Tibial artery (tissue), 4 donors: Measurements from ENCODE around the gene APCDD1.
A peak's percentile ranks its signal among the peaks of the same experiment; 100 is the strongest.

Experiments used
- DNase-seq, 2 donors: peaks; one replicate each; pipeline ENCODE4 v3.0.0-alpha.2; 2019
- H3K27ac ChIP-seq, 2 donors: fragments of 200-600 bp; sonication (generic) in 1 of 2; 1 replicate in 1 of 2; 2 replicates in 1 of 2; pipeline ENCODE4 v1.5.1; 2018 to 2019; ENCODE audit warnings: mild to moderate bottlenecking in 1 of 2
- H3K27me3 ChIP-seq, 2 donors: fragments of 200-600 bp; sonication (generic) in 1 of 2; one replicate each; pipeline versions ENCODE4 v1.5.1 to v1.6.0; 2016 to 2019
- H3K36me3 ChIP-seq, 3 donors: fragments of 200-600 bp; sonication (generic) in 2 of 3; one replicate each; pipeline ENCODE4 v1.5.1; 2016 to 2019; ENCODE audit warnings: mild to moderate bottlenecking in 2 of 3
- H3K4me1 ChIP-seq, 4 donors: fragments of 200-600 bp; sonication (generic) in 2 of 4; 1 replicate in 3 of 4; 2 replicates in 1 of 4; pipeline ENCODE4 v1.5.1; 2016 to 2019
- H3K4me3 ChIP-seq, 2 donors: fragments of 200-600 bp; sonication (generic) in 1 of 2; 1 replicate in 1 of 2; 2 replicates in 1 of 2; pipeline ENCODE4 v1.5.1; 2018 to 2019; ENCODE audit warnings: mild to moderate bottlenecking in 2 of 2
- H3K9me3 ChIP-seq, 3 donors: fragments of 200-600 bp; sonication (generic) in 1 of 3; one replicate each; pipeline ENCODE4 v1.5.1; 2016 to 2019
- intact Hi-C: fragments of 100-400 bp; cut with DNase I; formaldehyde crosslinking; loops from one replicate; pipeline ENCODE4 v1.15.0; 2023; ENCODE audit warnings: low total_unique reads
- TF ChIP-seq, protein P1 (sequence below), 2 experiments: fragments of 200-600 bp in 1 of 2; fragments of 450-650 bp in 1 of 2; IDR thresholded peaks; one replicate each; pipeline ENCODE4 v1.5.1; 2017 to 2019; ENCODE audit warnings: antibody characterized with exemption in 2 of 2, mild to moderate bottlenecking in 1 of 2, moderate library complexity in 1 of 2

The APCDD1 gene

DNA sequence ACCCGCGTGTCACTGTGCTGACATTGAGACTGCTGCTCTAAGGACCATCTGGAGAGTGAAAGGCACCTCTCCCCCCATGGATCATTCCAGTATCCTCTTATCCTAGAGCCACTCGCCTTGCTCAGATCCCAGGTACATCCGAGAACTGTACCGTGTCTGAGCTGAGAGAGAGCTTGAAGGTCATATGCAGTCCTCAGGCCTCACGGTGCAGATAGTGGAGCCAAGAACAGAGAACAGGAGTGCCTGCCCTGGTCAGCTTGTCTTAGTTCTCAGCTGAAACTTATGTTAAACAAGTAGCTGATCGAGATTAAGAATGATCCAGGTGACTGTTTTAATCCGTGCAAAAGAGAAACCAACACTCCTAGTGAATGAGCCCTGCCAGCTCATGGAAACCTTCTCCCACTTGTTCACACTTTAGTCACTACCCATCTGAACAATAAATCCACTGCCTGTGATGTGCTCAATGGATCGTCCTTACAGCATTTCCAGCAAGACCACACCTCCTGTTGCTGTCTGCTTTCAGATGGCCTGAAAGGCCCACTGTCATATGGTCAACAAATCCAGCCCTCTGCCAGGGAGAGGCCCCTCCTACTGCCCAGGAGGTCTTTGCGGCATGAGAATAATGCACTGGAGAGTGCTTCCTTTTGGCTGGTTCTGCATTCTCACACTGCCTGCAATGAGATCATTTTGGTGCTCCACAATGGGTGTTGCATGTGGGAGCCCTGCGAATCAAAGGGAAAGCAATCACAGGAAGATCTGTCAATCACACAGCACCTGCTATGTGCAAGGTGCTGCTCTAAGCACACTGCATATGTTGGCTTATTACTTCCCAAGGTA, 43.7 kb upstream of the APCDD1 start:
- DNase-seq: no peak
- intact Hi-C loops: no loop called here
- H3K27me3 ChIP-seq: no peaks in the 10 kb centered on the region
- H3K36me3 ChIP-seq: no peaks in the 10 kb centered on the region
- peaks cover 0 to 20% (median 5%) of the 10 kb centered on the region in 4 donors for H3K4me1 ChIP-seq
- no peak overlapping the region for H3K4me3 ChIP-seq
- no peak overlapping the region for H3K27ac ChIP-seq
- TF ChIP-seq, protein P1, sequence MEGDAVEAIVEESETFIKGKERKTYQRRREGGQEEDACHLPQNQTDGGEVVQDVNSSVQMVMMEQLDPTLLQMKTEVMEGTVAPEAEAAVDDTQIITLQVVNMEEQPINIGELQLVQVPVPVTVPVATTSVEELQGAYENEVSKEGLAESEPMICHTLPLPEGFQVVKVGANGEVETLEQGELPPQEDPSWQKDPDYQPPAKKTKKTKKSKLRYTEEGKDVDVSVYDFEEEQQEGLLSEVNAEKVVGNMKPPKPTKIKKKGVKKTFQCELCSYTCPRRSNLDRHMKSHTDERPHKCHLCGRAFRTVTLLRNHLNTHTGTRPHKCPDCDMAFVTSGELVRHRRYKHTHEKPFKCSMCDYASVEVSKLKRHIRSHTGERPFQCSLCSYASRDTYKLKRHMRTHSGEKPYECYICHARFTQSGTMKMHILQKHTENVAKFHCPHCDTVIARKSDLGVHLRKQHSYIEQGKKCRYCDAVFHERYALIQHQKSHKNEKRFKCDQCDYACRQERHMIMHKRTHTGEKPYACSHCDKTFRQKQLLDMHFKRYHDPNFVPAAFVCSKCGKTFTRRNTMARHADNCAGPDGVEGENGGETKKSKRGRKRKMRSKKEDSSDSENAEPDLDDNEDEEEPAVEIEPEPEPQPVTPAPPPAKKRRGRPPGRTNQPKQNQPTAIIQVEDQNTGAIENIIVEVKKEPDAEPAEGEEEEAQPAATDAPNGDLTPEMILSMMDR (IDR thresholded peaks at IDR 0.05): no peak
- H3K9me3 ChIP-seq: no peaks in the 10 kb centered on the region

DNA sequence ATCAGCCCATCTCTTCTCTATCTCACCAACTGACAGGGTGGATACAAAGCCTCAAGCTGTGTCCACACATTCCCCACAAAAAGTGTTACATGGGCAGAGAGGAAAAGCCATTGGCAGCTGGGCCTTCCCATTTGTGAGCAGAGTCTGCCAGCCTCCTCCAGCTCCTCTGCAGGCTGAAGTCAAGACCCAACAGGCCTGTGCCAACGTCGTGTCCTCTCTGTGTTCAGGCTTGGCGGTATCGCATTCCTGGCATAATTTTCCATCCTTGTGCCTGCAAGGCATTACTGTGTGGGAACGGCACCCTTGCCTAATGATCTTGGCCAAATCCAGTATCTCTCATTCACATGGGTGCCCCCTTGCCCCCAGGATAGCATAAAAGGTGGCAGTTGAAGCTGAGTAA, 41.5 kb upstream of the APCDD1 start:
- no peaks in the 10 kb centered on the region for H3K9me3 ChIP-seq
- intact Hi-C loops: no loop called here
- no peak for DNase-seq
- no peaks in the 10 kb centered on the region for H3K27me3 ChIP-seq
- H3K27ac ChIP-seq: peak overlapping the region in 1 of 2 donors; percentile 14
- no peaks in the 10 kb centered on the region for H3K36me3 ChIP-seq
- no peak overlapping the region for H3K4me3 ChIP-seq
- peaks cover 0 to 33% (median 15%) of the 10 kb centered on the region in 4 donors for H3K4me1 ChIP-seq
- TF ChIP-seq, protein P1 (IDR thresholded peaks at IDR 0.05): no peak

DNA sequence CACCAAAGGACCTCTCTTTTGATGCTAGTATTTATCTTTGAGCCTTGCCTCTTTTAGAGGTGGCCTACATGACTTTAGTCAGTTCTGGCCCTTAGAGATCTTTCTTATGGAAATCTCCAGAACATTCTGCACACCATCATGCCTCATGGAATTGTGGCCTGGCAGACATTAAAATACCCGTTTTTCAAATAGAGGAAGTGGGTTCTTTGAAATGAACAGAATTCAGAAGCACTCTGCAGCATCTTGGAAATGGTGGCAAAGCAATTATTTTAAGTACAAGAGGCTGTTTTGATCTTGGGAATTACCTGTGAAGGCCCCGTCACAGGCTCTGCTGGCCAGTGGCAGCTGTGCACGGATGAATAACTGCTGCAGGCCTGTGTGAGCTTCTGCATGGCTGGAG, 40.7 kb upstream of the APCDD1 start:
- Histone ChIP-seq H3K4me1 (peaks cover 0 to 37% (median 19%) of the 10 kb centered on the region in 4 donors), H3K4me3 (no peak overlapping the region), H3K27ac (no peak overlapping the region), H3K36me3 (no peaks in the 10 kb centered on the region), H3K9me3 (no peaks in the 10 kb centered on the region), H3K27me3 (no peaks in the 10 kb centered on the region)
- TF ChIP-seq, protein P1 (IDR thresholded peaks at IDR 0.05): no peak
- intact Hi-C loops: no loop called here
- no peak for DNase-seq

DNA sequence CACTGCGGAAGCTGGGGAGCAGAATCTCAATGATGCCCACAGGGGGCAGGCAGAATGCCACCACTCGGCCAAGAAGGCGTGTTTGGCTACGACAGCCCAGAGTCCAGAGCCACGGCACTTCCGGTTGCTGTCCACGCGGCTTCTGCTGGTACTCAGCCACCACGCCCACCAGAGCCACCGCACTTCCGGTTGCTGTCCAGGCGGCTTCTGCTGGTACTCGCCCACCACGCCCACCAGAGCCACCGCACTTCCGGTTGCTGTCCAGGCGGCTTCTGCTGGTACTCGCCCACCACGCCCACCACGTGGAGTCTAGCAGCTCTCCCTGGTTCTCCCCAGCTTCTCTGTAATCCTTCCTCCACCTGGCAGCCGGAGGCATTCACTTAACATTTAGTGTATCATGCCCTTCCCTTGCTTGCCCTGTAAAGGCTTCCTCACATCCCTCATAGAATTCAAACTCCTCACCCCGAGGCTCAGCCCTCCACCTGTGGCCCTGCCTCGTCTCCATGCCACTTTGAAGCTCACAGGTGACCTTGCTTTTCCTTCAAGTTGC, 40.1 kb upstream of the APCDD1 start:
- Histone ChIP-seq H3K27me3 (no peaks in the 10 kb centered on the region), H3K4me3 (no peak overlapping the region), H3K27ac (no peak overlapping the region), H3K36me3 (no peaks in the 10 kb centered on the region), H3K9me3 (no peaks in the 10 kb centered on the region), H3K4me1 (peaks cover 0 to 37% (median 19%) of the 10 kb centered on the region in 4 donors)
- intact Hi-C loops: no loop called here
- TF ChIP-seq, protein P1 (IDR thresholded peaks at IDR 0.05): no peak
- DNase-seq: no peak

DNA sequence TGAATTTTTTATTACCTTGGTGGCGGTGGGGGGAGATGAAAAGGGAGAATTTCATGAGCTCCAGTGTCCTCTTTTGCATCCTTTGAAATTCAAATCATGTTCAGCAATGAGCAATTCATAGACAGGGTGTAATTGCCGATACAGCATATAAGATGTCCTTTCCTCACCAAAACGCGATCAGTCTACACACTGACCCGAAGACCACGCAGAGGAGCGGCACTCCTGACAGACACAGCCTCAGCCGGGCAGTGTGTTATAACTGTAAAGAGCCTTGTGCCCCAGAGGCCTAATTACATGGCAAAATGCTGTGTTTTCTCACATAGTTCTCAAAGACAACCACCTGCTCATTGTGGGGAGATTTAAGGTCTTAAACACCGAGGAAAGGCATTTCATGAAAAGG, 38.4 kb upstream of the APCDD1 start:
- H3K27me3 ChIP-seq: no peaks in the 10 kb centered on the region
- H3K9me3 ChIP-seq: no peaks in the 10 kb centered on the region
- H3K27ac ChIP-seq: peak overlapping the region in 1 of 2 donors; percentile 68
- peaks cover 0 to 35% (median 19%) of the 10 kb centered on the region in 4 donors for H3K4me1 ChIP-seq
- intact Hi-C loops: no loop called here
- TF ChIP-seq, protein P1 (IDR thresholded peaks at IDR 0.05): no peak
- H3K36me3 ChIP-seq: no peaks in the 10 kb centered on the region
- no peak for DNase-seq
- H3K4me3 ChIP-seq: no peak overlapping the region
